A172 (cell line): Measurements from ENCODE around the gene ADAMTS13. TPM values are rescaled to one million over a fixed set of nuclear protein-coding genes. Genes with fewer than 3 reads are reported as not detected.

Experiments
- total RNA-seq: library from RNA; depleted of rRNA; stranded (reverse); fragments of >200 nt; shearing (Covaris generic); gene quantifications from 2 replicates; pipeline ENCODE4 v1.2.3, GENCODE V29; 2014; rRNA removed

The ADAMTS13 gene
- total RNA-seq, 1 experiment from 2014 or later, result 1.6 TPM

Other genes with a start within 250 kb of the ADAMTS13 start
- not detected in 2 replicates for gene OBP2B, start 213.1 kb upstream of the ADAMTS13 start, total RNA-seq
- not detected in 2 replicates for gene ABO, start 147.2 kb upstream of the ADAMTS13 start, total RNA-seq
- gene SURF6, start 86.2 kb upstream of the ADAMTS13 start, total RNA-seq, result 11.4 and 19.5 TPM in 2 replicates
- gene MED22, start 74.2 kb upstream of the ADAMTS13 start, total RNA-seq, result 17.9 and 30.0 TPM in 2 replicates
- gene RPL7A, start 74.1 kb upstream of the ADAMTS13 start, total RNA-seq, result 2,228 and 2,364 TPM in 2 replicates
- 74.4 and 75.2 TPM in 2 replicates for gene SURF1, start 65.9 kb upstream of the ADAMTS13 start, total RNA-seq
- gene SURF2, start 65.8 kb upstream of the ADAMTS13 start, total RNA-seq, result 26.3 and 43.1 TPM in 2 replicates
- gene SURF4, start 46.3 kb upstream of the ADAMTS13 start, total RNA-seq, result 391 and 428 TPM in 2 replicates
- 0.91 and 1.4 TPM in 2 replicates for gene STKLD1, start 46.0 kb upstream of the ADAMTS13 start, total RNA-seq
- 24.8 and 28.3 TPM in 2 replicates for gene REXO4, start 4.4 kb upstream of the ADAMTS13 start, total RNA-seq
- 8.8 and 10.8 TPM in 2 replicates for gene CACFD1, start 37.6 kb downstream of the ADAMTS13 start, total RNA-seq
- gene SLC2A6, start 56.7 kb downstream of the ADAMTS13 start, total RNA-seq, result 30.8 and 42.1 TPM in 2 replicates
- gene MYMK, start 102.6 kb downstream of the ADAMTS13 start, total RNA-seq, result not detected in 2 replicates
- 0.12 and 0.16 TPM in 2 replicates for gene ADAMTSL2, start 112.3 kb downstream of the ADAMTS13 start, total RNA-seq
- not detected in 2 replicates for gene FAM163B, start 187.0 kb downstream of the ADAMTS13 start, total RNA-seq
- 0.02 TPM in 1 of 2 replicates, not detected in the other for gene DBH, start 214.0 kb downstream of the ADAMTS13 start, total RNA-seq